HPDE6-E6E7 (cell line): Measurements from ENCODE around the gene PRM1.

ENCODE experiments used
- DNase-seq: peaks from one replicate; pipeline ENCODE4 v3.0.0; 2011; ENCODE audit warnings: missing footprints; ENCODE audit errors: extremely low spot score

PRM1 gene

GRCh38 chr16:11280616-11281522 is at the start of gene PRM1:
PRM1 (minus strand) TSS chr16:11281330; CDS start chr16:11281238, 92 bp downstream.
- DNase-seq, result no peak

GRCh38 chr16:11330526-11331237 is 49.6 kb upstream of the PRM1 start:
- DNase-seq, result no peak

GRCh38 chr16:11329891-11330290 is 48.8 kb upstream of the PRM1 start:
- no peak for DNase-seq

GRCh38 chr16:11329071-11329491 is 48.0 kb upstream of the PRM1 start:
- DNase-seq, result no peak

GRCh38 chr16:11328172-11329070 is 47.3 kb upstream of the PRM1 start:
- DNase-seq, result peak; percentile 78

GRCh38 chr16:11327277-11328171 is 46.4 kb upstream of the PRM1 start:
- DNase-seq, result no peak

- no peak for DNase-seq
These were observed 45.7 kb upstream of the PRM1 start for GRCh38 chr16:11326737-11327276.

- no peak for DNase-seq
These were observed 45.1 kb upstream of the PRM1 start for GRCh38 chr16:11326084-11326736.

- DNase-seq, result no peak
These were observed 44.4 kb upstream of the PRM1 start for GRCh38 chr16:11325404-11326083.

GRCh38 chr16:11323551-11324336 is 42.6 kb upstream of the PRM1 start:
- no peak for DNase-seq

GRCh38 chr16:11322823-11323222 is 41.7 kb upstream of the PRM1 start:
- no peak for DNase-seq

GRCh38 chr16:11321662-11322061 is 40.5 kb upstream of the PRM1 start:
- DNase-seq, result no peak

- no peak for DNase-seq
These were observed 39.0 kb upstream of the PRM1 start for GRCh38 chr16:11320170-11320569.

GRCh38 chr16:11319529-11320146 is 38.5 kb upstream of the PRM1 start:
- DNase-seq, result no peak

GRCh38 chr16:11318817-11319216 is 37.7 kb upstream of the PRM1 start:
- no peak for DNase-seq

- DNase-seq, result no peak
These were observed 35.3 kb upstream of the PRM1 start for GRCh38 chr16:11316331-11317015.

- no peak for DNase-seq
These were observed 34.4 kb upstream of the PRM1 start for GRCh38 chr16:11315510-11315909.
